Left renal cortex interstitium (tissue), 4 donors: Measurements from ENCODE around the gene CYTH3. TPM values are rescaled to one million over a fixed set of nuclear protein-coding genes. Genes with fewer than 3 reads are reported as not detected.
"Not testable (repeated sequence)": the region's sequence is repeated elsewhere in the genome, so short reads cannot be mapped to it uniquely, and the experiment has no call there.

Experiments used
- DNase-seq, 4 donors: peaks; one replicate each; pipeline ENCODE4 v3.0.0-alpha.2; 2013; ENCODE audit warnings: low read depth in 4 of 4, low spot score in 2 of 4, missing footprints in 1 of 4
- polyA plus RNA-seq, 4 donors: library from polyadenylated mRNA; unstranded; fragments of 120-200 nt; gene quantifications; one replicate each; pipeline ENCODE4 v1.2.1, GENCODE V29; 2013; ENCODE audit not compliant: insufficient read length in 4 of 4

CYTH3 gene
- polyA plus RNA-seq, 4 donors, result 34.3 to 47.1 (median 40.0) TPM

DNA sequence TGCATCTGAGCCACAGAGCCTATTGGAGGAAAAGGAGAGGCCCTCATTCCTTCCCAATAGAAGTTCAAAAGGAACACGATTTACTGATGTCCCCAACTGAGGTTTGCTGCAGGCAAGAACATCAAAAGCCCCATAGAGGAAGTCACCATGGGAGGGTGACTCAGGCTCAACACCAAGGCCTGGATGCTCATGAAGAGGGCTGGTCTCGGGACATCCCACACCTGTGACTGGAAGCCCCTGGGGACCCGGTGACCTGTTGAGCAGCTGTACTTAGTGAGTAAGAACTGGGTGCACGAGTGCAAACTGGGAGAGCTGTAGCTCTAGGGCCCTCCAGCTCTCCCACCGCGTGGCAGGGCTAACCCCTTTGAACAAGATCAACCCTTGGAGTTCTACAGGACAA is 38.0 kb downstream of the CYTH3 start:
- DNase-seq, result no peak

DNA sequence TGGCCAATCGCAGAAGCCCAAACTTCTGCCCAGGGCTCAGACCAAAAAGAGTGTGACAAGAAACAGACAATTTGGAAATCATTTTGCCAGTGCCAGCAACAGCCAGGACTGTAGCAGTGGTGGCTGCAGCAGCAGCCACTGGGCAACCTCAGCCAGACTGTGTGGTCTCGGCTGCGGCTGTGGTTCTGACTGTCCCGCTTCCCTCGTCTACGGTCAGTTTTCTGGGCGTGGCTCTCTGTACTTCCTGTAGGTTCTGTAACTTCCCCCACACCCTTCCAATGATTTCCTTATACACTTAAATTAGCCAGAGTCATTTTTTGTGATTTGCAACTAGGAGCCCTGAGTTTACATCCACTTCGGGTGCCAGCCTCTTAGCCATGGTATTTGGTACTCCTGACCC is 39.9 kb downstream of the CYTH3 start:
- DNase-seq, result no peak

DNA sequence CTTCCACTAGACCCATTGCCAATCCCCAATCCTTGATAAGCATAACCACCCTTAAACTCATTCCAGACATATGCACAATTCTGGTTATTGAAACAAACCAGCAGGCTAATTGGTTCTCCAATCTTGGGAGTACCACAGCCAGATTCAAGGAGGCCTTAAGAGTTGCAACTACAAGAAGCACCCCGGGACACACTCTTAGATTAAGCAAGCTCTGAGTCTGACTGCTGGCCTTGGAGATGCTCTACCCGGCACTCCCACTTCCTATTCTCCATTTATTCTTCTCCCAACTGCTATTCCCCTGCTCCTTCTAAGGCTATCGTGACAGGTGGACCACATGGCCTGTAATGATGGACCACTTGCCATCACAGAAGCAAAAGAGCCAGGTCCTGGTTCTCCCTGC is 40.3 kb downstream of the CYTH3 start:
- no peak for DNase-seq

DNA sequence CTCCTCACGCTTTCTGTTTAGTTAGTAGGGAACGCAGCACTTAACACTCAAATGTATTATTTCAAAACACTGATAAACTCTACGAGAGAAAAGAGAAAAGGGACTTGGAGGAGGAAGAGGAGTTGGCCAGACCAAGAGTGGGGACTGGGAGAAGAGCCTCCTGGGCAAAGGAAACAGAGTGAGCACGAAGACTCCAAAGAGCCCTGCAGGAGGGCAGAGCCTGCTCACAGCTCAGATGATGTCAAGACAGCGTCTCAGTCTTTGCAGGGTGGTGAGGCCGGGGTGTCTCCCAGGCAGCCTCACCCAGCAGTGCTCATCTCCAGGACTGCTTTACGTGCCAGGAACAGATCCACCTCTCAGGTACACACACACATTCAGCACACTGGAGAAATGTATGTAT is 41.2 kb downstream of the CYTH3 start:
- no peak for DNase-seq

DNA sequence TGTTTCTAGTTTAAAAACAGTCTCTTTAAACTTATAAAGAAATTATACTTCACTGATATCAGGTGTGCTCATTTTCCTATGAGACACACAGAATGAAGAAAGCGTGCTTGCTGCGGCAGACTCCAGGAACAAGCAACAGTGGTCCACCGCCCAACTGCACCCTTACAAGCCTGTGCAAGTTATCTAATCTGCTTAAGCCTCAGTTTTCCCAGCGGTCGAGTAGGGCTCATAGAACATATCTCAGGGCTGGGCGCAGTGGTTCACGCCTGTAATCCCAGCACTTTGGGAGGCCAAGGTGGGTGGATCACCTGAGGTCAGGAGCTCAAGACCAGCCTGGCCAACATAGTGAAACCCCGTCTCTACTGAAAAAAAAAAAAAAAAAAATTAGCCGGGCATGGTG is 43.1 kb downstream of the CYTH3 start:
- DNase-seq, result not testable (repeated sequence)

DNA sequence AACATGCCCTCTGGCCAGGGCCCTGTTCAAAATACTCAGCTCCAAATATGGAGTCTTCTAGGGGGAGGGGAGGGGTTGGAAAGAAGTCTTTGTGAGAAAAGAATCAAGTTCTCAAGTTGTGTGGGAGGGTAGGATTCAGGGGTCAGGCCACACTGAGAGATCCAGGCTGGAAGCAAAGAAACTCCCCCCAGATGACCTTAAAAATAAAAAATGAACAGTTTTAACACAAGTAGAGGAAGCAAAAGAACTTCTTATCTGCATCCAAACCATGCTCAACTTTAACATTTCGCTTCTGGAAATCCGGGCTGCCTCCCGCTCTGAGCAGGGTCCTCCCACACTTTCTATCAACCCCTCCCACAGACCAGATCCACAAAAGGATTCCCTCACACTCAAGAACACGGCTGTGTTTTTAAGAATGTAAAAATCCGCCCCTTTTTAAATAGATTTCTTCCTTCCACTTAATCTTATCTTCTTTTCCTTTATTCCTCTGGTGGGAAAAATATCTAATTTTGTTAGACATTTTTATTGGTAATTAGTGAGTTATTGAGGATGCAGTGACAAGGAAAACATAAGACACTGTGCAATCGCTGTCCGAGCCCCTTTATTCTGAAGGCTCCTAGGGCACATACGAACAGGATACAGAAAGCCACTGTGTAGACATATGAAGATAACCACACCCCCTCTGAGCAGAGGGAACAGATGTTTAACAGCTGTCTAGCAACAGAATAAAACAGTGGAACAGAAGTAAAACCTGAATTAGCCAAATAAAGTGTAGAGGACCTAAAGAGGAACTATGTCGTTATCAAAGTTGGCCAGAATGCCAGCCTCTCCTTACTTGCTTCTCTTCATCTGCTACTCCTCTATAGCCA is 43.8 kb downstream of the CYTH3 start:
- DNase-seq, result peak; percentile 63 to 82 (median 76)

DNA sequence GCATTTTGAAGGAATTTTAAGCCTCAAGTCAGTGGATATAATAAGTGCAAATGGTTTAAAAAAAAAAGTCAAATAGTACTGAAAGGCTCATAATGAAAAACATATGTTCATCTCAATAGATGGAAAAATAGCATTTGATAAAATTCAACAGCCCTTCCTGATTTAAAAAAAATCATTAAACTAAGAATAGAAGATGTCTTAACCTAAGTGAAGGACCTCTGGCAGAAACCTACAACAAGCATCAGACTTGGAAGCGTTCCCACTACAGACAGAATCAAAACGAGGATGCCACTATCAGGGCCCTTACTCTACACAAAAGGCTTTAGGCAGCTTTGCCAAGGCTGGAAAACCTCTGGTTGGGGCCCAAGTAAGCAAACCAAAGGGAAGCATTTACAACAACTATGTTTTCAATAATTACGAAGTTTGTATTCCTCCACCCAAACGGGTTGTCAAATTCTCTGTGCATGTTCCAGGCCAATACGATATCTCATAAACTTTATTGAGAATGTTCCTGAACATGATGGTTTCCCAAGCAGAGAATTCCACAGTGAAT is 45.1 kb downstream of the CYTH3 start:
- no peak for DNase-seq

DNA sequence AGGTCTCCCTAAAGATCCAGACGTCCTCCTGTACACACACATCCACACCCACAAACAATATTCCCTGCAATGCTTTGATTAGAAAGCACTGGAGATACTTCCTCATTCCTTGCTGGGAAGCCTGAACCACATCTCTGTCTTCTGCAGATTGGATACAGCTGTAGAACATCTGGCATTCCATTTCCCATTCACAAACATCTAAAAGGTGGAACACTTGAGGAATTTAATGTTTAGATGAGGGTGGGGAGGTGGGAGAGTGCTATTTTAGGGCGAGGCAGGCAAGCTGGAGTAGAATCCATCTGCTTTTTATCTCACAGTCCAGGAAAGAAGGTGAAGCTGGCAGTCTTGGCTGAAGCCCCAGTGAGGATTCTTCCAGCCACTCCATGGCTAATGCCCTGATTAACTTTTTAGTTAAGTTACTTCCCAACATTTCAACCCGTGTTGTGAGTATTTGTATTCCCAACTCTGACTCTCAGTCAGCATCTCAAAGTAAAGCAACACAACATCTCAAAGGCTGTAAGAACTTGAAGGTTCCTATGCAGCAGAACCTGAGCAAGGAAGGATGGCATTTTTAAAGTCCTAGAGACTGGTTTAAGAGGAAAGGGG is 46.1 kb downstream of the CYTH3 start:
- DNase-seq, result peak in 2 of 4 donors; percentile 42 to 56

DNA sequence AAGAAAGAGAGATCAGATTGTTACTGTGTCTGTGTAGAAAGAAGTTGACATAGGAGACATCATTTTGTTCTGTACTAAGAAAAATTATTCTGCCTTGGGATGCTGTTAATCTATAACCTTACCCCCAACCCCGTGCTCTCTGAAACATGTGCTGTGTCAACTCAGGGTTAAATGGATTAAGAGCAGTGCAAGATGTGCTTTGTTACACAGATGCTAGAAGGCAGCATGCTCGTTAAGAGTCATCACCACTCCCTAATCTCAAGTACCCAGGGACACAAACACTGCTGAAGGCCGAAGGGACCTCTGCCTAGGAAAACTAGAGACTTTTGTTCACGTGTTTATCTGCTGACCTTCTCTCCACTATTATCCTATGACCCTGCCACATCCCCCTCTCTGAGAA is 49.0 kb downstream of the CYTH3 start:
- not testable (repeated sequence) for DNase-seq

DNA sequence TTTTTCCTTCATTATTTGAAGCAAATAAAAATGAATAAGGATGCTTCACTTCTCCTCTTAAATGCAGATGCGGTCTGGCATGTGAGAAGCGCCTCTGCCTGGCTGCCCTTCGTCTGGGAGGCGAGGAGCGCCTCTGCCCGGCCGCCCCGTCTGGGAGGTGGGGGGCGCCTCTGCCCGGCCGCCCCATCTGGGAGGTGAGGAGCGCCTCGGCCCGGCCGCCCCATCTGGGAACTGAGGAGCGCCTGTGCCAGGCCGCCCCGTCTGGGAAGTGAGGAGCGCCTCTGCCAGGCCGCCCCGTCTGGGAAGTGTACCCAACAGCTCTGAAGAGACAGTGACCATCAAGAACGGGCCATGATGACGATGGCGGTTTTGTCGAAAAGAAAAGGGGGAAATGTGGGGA is 49.4 kb downstream of the CYTH3 start:
- not testable (repeated sequence) for DNase-seq

DNA sequence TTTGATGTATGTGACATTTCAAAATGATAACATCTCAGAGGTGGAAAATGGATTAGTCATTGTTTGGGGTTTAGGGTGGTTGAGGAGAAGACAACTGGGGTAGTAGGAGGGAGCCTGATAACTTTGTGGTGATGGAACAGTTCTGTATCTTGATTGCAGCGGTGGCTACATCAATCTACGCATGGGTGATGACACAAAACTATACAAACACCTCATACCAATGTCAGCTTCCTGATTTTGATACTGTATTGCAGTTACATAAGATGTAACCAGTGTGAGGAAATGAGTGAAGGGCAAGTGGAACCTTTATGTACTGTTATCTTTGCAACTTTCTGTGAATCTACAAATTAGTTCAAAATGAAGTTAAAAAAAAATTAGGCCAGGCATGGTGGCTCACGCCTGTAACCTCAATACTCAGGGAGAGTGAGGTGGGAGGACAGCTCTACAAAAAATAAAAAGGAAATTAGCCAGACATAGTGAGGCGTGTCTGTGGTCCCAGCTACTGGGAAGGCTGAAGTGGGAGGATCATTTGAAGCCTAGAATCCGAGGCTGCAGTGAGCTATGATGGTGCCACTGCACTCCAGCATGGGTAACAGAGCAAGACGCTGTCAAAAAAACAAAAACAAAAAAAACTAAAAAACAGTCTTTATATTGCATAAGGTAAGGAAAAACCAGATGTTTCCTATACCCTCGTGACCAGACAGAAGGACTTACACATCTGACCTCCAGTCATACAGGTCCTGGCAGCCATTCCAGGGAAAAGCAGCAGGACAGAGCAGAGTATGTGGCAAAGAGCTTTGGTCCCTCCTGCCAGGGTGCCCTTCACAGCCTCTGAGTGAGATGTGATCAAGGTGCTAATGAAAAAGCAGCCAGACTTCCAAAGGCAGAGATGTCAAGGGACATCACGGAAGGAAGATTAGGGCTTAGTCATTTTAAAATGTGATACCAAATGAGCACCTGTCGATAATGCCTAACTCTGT is 50.8 kb downstream of the CYTH3 start:
- DNase-seq, result no peak

DNA sequence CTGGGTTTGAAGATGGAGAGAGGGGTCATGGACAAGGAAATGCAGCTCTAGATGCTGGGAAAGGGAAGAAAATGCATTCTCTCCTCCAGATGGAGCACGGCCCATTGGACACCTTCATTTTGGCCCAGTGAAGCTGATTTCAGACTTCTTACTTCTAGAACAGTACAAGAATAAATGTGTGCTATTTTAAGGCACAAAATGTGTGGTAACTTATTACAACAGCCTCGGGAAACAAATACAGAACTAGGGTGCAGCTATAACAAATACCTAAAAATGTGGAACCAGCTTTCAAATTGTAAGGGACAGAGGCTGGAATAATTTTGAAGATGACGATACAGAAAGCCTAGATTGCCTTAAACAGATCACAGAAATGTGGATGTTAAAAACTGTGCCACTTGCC is 54.1 kb downstream of the CYTH3 start:
- DNase-seq, result no peak

DNA sequence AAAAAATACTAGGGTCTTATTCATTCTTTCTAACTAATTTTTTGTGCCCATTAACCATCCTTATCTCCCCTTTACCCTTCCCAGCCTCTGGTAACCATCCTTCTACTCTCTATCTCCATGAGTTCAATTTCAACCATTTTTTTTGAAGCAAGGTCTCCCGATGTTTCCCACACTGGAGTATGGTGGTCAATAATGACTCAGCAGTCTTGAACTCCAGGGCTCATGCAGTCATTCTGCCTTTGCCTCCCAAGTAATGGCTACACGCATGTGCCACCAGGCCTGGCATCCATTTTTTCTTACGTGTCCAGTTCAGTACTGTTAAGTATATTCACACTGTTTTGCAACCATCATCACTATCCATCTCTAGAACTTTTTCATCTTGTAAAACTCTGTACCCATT is 60.4 kb downstream of the CYTH3 start:
- no peak for DNase-seq

DNA sequence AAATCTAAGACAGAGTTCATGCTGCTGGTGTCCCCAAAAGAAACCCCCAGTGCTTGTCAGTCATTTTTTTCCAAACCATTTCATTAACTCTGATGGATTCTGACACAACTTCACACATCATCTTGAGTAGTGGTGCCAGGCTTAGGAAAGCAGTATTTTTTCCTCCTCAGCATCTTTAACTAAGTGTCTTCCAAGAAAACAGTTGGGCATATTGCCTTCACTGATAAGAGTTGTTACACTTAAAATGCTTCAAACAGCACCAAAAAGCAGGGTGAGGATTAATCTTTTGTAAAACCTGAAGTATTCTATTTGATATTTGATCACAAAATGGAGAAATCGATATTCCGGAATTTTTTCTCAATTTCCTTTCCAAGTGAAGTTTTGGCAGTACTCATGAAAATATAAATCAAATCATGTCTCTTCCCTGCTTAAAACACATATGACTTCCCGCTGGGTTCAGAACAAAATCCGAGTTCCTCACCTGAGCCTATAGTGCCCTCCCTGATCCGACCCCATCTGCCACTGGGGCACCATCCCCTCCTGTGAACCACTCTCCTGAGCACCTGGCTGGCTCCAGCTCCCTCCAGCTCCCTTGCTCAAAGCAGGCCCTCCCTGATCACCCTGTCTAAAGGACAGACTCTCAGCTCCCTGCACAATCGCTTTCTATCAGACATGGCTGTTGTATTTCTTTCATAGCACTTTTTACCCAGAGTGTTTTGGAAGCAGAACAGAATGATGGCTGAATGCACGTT is 61.6 kb downstream of the CYTH3 start:
- DNase-seq, result no peak

DNA sequence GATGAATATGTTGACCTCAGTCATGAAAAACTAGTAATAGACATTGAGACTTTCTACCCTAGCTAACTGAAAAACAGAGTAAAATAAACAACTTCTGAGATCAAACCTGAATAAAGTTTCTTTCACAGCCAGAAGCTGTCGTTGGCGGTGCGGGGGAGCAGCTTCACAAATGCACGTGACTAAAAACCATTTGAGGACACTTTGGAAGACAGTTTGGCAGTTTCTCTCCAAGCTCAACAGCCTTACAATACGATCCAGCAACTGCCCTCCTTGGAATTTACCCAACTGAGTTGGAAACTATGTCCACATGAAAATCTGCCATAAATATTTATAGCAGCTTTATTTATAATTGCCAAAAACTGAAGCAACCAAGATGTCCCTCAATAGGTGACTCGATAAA is 63.1 kb downstream of the CYTH3 start:
- DNase-seq, result no peak

DNA sequence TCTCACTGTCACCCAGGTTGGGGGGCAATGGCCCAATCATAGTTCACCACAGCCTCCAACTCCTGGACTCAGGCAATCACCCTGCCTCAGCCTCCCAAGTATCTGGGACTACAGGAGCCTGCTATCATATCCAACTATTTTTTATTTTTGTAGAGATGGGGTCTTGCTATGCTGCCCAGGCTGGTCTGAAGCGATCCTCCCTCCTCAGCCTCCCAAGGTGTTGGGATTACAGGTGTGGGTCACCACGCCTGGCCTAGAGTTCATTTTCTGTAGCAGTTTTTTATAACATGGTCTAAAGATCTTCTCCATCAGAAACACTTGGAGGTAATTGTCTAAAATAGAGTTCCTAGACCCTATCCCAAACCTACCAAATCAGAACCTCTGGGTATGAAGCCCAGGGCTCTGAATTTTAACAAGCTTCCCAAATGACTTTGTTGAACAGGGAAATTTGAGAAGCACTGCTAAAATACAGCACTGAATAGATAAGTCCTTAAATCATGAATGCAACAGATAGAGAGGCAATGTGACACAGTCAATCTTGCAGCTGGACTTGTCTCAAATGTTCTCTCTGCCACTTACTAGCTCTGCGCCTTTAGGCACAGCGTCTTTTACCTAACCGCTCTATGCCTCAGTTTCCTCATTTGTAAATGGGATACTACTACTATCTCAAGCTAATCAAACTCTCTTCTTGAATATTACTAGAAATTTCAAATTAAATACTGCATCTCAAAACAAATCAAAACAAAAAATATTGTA is 63.7 kb downstream of the CYTH3 start:
- DNase-seq, result no peak

DNA sequence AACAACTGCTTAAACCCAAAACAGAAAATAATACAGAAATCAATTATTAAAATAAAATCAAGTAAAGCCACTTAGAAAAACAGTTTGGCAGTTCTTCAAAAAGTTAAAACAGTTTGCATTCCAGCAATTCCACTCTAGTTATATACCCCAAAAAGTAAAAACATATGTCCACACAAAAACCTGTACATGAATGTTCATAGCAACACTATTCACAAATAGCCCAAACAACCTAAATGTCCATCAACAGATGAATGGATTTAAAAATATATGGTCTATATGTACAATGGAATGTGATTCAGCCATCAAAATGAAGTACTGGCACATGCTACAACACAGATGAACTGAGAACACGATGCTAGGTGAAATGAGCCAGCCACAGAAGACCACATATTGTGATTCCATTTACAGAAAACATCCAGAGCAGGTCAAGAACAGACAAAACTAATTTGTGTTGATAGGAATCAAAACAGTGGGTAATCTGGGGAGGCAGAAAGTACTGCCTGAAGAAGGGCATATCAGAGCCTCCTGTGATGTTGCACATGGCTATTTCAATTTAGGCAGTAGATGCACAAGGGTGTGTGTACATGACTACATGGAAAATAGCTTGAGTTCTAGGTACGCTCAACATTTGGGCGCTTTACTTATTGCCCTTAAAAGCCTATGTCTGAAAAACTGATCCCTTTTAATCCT is 66.3 kb downstream of the CYTH3 start:
- DNase-seq, result no peak

DNA sequence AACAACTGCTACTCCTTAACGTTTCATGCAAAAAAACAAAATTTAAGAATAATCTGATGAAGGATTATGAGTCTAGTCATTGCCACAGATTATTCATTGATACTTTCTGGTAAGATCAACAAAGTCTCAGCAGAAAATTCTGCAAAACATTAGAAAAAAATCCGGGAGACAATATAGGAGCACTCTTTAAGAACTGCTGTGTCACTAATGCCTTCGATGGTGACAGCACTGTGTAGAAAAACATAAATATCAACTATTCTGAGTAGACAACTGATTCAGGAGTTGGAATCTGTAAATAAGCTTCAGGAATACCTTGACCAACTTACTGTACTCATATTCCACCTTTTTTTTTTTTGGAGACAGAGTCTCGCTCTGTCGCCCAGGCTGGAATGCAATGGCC is 69.0 kb downstream of the CYTH3 start:
- no peak for DNase-seq

DNA sequence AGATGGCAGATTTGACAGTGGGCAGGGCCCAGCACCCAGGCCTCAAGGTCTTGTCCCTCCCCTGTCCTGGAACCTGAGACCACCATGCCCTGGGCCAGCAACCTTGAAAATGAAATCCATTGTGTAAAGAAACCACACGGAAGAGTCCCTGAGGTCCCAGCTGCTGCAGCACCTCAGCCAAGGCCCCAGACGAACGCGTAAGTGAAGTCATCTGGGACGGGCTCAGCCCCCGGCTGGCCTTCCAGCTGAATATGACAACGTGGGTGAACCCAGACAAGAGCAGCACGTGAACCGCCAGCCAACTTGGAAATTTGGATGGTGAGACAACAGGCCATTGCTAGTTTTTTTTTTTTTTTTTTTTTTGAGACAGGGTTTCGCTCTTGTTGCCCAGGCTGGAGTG is 70.3 kb downstream of the CYTH3 start:
- no peak for DNase-seq
